HL-60/S4 treated with retinoic acid at 250 ng/mL for 4 days and 3 days (cell line): Measurements from ENCODE around the gene E2F7.

Source experiments
- in situ Hi-C: fragments of 300-500 bp; cut with MboI; formaldehyde crosslinking; loops from 2 replicates; pipeline ENCODE4 v1.7.0; 2022; ENCODE audit warnings: low sequenced_read_pairs

E2F7 gene

DNA sequence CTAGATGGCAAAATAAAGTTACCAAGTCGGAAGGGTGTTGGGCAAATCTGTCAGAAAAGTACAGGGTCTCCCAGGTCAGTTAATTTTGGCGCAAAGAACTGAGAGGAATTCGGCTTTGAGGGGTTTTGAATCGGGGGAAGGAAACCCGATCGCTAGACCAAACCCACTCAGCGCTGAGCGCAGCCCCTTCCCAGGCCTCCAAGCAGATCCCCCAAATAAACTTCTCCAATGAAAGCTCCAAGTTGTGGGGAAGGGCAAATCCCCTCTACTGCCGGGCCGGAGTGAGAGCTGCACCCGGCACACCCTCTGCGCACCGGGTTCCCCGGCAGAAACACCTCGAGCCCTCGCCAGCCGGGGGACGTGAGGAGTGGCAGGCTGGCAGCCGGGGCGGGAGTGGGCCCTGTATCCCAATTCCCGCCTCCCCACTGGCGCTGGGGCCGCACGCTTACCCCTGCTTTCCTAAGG lies 441 bp downstream of the E2F7 start:
- in situ Hi-C loops = no loop called here

DNA sequence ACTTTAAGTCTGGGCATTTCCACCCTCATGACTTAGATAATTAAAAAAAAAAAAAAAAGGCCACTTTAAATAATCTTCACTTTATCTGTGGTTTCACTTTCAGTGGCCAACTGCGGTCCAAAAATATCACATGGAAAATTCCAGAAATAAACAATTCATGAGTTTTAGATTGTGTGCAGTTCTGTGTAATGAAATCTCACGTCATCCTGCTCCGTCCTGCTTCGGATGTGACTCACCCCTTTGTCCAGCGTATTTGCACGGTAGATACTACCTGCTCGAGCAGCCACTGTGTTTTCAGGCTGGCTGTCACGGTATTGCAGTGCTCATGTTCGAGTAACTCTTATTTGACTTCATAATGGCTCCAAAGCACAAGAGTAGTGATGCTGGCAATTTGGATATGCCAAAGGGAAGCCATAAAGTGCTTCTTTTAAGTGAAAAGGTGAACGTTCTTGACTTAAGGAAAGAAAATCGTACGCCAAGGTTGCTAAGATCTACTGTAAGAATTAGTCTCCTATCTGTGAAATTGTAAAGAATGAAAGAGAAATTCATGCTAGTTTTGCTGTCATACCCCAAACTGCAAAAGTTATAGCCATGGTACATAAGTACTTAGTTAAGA lies 2.4 kb downstream of the E2F7 start:
- in situ Hi-C loops = no loop called here

DNA sequence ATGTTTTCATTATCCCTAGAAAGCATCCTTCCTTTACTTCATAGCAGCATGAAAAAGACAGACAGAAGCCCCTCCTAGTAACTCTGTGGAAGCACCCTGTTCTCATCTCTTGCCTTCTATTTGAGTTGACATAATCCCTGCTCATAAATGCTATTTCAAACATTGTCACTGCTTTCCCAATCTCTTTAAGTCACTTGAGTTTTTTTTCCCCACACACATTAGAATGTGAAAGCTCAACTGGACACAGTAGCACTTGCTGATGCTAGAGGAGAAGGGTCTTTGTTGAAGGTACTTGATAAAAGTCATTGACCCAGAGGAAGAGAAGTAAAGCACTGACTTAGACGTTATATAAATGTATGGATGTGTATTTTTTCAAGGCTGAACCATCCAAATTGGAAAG lies 3.0 kb downstream of the E2F7 start:
- in situ Hi-C loops = no loop called here

DNA sequence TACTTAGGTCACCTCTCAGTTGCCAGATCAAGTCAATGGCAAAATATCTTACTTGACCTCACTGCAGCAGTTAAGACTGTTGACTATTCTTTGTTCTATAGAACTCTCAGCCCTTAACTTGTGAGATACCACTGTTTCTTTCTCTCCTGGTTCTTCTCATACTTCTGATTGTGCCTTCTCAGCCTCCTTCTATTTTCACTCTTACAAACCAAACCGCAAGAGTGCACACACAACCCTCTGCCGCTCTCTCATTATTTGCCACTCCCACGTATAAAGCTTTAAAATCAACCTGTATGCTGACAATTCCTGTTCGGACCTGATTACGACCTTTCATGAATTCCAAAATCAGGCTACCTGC lies 4.5 kb downstream of the E2F7 start:
- in situ Hi-C loops = no loop called here

GRCh38 chr12:77060136-77060882 lies 5.1 kb downstream of the E2F7 start:
- in situ Hi-C loops = no loop called here

DNA sequence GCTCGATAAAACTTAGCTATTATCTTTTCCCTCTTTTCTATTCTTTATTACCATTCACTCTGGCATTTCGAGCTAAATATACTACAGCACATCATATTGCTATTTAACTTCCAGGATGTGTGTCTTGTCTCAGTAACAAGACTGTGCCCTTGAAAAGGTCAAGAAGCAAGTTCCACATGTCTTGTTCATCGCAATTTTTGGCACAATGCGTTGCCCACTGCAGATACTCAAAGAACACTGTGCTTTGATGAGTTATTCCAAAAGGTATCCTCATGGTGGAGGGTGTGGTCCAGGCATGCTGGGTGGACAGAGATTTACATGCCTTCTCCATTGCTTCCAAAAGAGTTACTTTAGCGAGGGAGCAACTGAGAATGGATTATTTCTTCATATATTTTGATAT lies 6.6 kb downstream of the E2F7 start:
- in situ Hi-C loops = no loop called here

- in situ Hi-C loops = no loop called here
These were observed 10.5 kb downstream of the E2F7 start for GRCh38 chr12:77054851-77055250.

DNA sequence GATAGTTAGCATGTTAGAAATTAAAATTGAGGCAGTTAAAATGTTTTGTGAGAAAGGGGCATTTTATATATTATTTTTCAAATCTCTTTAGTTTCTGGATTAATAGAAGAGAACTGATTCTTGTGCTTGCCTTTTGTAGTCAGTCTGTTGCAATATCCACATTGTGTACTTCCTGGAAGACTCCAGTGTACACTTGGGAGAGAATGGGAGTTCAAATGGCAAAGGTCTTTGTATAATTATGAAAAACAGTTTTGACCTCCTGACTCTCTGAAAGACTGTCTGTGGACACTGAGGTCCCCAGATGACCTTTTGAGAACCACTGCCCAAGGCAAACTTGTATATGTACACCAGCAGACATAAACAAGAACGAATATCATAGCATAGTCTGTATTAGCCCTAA lies 12.1 kb downstream of the E2F7 start:
- in situ Hi-C loops = no loop called here

DNA sequence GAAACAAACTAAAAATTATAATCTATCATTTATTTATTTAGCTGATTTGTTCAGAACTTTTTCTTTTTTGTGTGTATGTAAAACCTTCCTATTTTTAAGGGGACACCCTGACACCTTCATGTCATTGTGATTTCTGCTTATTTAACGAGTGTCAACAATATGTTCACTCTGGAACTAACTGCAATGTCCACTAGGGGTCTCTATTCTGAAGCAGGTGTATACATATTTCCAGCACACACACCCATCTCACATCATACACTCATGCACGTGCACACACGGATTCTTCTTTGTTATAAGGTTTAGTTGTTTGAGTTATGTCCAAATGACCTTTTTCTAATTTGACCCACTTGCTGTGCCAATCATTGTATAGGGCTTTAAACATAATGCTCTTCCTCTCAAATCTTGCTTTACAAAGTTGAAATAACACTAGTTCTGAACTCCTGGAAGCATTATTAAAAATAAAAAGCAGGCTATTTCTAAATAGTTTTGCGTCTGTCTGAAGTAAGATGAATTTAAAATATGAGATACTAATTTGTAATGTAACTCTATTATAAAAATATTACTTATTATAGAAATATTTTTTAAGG lies 15.5 kb downstream of the E2F7 start:
- in situ Hi-C loops = no loop called here

- in situ Hi-C loops = no loop called here
These were observed 17.8 kb downstream of the E2F7 start for GRCh38 chr12:77047341-77048109.

GRCh38 chr12:77046468-77046867 lies 18.9 kb downstream of the E2F7 start:
- in situ Hi-C loops = no loop called here

- in situ Hi-C loops = no loop called here
These were observed 20.2 kb downstream of the E2F7 start for GRCh38 chr12:77045183-77045582.

DNA sequence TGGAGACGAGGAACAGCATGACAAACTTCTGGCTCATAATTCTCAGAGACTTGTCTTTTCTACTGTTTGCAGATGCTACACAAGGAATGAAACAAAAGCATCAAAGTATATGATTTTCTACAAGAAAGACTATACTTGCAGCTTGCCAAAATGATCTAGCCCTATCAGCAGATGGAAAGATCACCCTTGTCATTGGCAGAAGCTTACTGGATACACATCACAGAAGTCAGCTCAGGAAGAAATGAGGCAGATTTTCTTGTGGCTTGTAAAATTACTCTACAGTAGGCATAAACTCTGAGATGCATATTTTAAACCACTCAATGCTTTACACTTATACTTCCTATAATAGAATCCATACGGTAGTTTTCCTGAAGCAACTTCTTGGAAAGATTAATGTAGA lies 20.6 kb downstream of the E2F7 start:
- in situ Hi-C loops = no loop called here

DNA sequence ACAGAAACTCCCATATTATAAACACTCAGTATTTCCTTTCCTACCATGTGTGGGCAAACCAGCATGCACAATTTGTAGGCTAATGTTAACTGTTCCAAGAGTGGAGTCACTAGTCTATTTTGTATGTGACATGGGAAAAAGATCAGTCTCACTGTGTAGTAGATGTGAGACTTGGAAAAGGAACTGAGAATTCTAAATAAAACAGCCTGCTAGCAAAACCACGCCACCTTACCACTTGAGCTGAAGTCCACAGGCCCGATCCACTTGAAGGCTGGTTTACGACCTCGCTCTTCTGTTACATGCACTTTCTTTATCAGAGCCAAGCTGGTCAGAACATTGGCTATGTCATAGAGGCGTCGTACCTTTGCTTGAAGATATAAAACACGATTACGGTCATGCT lies 22.5 kb downstream of the E2F7 start:
- in situ Hi-C loops = no loop called here

DNA sequence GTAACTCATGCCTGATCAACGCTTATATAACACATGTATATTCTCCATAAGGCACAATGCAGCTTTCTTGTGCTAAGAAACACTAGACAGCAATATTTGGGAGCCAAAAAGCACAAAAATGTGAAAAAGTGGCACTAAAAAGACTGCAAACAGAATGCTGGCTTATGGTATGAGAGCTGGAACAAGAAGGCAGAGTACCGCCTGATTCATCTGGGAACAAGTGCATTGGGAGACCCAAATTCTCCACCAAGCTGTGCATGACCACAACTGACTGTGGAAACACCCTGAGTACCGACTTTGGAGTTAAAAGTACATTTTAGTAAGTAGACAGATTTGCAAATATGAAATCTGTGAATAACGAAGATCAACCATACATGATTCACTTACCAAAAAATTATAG lies 25.1 kb downstream of the E2F7 start:
- in situ Hi-C loops = no loop called here

DNA sequence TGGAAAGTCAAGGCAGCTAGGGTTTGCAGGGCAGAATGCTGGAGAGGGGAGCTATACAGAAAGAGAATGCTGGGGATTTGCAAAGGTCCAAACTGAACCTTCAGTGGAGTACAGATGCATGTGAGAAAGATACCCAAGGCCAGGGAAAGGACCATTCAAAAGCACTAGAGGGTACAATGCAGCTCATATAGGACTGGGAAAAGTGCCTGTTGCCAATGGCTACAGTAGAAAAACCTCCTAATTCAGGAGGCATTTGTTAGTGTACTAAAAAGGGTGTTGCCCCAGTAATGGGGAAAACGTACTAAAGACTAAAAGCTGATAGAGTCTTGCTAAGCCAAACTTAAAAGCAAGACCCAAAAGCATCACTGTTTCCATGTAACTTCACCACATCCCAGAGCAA lies 30.1 kb downstream of the E2F7 start:
- in situ Hi-C loops = no loop called here

DNA sequence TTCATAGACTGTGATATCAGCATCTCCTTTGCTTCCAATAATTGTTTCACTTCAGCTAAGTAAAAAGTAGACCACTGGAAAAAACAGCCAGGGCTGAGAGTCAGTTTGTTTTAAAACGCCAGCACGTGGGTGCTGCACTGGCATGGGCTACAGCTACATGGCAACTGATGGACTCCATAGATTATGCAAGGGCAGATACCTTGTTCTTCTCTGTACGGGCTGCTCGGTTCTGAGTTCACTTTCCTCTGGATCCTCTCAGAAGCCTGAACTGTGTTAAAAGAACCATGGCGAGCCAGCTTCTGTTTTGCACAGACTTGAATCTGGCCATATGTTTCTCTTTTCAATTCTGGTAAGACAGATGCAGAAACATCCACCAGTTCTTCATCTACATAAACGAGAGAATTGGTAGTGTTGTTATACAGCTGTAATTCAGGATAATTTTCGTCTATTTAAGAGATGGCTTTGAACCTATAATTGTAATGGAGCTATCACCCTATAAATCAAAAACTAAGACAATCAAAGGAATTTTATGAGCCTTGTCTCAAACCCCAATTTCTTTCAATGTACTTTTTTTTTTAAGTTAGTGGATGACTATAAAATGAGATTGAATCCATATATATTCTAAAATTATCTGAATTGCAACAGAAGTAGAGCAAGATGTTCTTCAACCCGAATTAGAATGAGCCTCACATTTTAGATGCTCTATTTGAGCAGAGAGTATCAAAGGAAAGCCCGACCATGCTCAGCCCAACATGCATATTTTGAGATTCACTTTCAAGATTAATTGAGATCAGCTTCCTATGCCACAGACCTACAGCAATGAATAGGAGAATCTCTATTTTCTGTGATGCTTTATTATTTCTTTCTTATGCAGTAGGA lies 31.5 kb downstream of the E2F7 start:
- in situ Hi-C loops = no loop called here

DNA sequence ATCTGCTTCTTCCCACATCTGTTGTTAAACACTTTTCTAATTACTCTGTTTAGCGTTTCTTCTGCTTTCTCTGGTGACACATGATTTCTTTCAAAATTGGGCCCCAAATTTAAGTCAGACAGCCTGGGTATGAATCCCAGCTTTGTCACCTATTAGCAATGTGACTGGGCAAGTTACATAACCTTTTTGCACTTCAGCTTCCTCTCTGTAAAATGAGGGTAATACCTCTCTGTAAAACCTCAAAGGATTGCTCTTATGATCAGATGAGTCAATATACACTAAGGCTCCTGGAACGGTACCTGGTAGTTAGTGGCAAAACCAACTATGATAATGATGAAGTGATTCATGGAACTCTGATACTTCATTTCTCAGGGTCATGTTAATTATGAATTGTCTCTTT lies 33.0 kb downstream of the E2F7 start:
- in situ Hi-C loops = no loop called here

- in situ Hi-C loops = no loop called here
These were observed 33.6 kb downstream of the E2F7 start for GRCh38 chr12:77031745-77032144.

DNA sequence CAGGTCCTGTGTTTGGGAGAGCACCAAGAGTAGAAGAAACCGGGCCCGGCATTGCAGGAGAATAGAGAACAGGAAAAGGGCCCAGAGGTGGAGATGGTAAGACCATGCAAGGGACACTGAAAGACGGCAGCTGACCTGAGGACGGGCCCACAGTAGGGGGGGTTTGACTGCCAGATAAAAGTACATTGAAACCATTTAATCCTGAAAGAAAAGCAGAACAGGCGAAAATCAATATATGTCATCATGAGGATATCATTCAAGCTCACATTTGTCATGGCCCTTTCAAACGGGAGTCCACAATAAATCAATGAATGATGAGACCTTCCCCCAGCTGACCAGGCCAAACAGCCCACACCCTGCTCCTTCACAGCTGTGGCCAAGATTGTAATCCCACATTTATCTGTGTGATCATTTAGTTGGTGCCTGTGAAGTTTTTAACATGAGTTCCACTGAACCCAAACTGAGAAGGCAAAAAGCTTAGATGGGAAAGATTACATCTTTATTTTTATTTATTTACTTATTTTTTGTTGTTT lies 39.5 kb downstream of the E2F7 start:
- in situ Hi-C loops = no loop called here
